ENCODE results near the gene RPS21. TPM values are rescaled to one million over a fixed set of nuclear protein-coding genes. Genes with fewer than 3 reads are reported as not detected.

Gene RPS21
- total and polyA plus RNA-seq, 2 of the 13 experiments (the other 11 are each of a cell fraction or from before 2014, with no cell fraction given), result 2,647 to 11,063 TPM

DNA sequence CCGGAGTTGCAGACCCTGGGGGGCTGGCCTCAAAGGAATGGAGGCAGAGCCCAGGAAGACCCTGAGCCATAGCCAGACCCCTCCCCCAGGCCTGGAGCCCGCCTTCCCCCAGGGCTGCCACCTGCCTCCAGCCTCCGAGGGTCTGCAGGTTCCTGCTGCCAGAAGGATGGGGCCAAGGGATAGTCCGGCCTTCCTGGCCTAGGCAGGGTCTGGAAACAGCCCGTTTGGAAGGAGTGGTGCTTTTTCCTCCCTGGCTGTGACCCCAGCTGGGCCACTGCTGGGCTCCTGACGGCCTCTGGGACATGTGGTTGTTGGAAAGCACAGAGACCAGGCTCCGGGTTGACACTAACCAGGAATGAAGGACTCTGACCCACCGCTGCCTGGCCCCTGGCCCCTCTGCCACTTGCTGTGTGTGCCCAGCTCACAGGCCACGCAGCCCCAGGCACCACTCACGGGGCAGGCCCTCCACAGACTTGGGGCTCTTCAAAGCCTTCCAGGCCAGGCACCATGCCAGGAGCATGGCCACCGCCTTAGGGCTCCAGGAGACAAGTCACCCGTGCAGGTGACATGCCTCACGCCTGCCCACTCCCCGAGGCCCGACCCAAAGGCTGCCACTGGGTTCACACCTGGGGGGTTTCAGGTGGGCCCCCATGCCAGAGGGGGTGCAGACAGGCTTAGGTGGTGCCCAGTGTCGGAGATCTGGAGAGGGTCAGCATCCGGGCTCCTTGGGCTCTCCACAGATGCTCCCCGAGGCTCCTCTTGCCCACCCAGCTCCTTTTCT lies 15.9 kb upstream of the RPS21 start (continued):
- TF ChIP-seq, protein P1, sequence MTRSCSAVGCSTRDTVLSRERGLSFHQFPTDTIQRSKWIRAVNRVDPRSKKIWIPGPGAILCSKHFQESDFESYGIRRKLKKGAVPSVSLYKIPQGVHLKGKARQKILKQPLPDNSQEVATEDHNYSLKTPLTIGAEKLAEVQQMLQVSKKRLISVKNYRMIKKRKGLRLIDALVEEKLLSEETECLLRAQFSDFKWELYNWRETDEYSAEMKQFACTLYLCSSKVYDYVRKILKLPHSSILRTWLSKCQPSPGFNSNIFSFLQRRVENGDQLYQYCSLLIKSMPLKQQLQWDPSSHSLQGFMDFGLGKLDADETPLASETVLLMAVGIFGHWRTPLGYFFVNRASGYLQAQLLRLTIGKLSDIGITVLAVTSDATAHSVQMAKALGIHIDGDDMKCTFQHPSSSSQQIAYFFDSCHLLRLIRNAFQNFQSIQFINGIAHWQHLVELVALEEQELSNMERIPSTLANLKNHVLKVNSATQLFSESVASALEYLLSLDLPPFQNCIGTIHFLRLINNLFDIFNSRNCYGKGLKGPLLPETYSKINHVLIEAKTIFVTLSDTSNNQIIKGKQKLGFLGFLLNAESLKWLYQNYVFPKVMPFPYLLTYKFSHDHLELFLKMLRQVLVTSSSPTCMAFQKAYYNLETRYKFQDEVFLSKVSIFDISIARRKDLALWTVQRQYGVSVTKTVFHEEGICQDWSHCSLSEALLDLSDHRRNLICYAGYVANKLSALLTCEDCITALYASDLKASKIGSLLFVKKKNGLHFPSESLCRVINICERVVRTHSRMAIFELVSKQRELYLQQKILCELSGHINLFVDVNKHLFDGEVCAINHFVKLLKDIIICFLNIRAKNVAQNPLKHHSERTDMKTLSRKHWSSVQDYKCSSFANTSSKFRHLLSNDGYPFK (CRISPR knock-in tag; IDR thresholded peaks at IDR 0.05; ENCODE audit: borderline replicate concordance), result peak; percentile 66
- no peak for TF ChIP-seq ZNF672 (CRISPR knock-in tag; IDR thresholded peaks at IDR 0.05)
- TF ChIP-seq ZNF724P (CRISPR knock-in tag; IDR thresholded peaks at IDR 0.05; ENCODE audit: borderline replicate concordance), result 0 out of 2 replicates have a peak, but pooled peaks have one; percentile 30
- peak; percentile 72 for TF ChIP-seq ZMAT3 (CRISPR knock-in tag; conservative IDR thresholded peaks at IDR 0.05)
- TF ChIP-seq, protein P2, sequence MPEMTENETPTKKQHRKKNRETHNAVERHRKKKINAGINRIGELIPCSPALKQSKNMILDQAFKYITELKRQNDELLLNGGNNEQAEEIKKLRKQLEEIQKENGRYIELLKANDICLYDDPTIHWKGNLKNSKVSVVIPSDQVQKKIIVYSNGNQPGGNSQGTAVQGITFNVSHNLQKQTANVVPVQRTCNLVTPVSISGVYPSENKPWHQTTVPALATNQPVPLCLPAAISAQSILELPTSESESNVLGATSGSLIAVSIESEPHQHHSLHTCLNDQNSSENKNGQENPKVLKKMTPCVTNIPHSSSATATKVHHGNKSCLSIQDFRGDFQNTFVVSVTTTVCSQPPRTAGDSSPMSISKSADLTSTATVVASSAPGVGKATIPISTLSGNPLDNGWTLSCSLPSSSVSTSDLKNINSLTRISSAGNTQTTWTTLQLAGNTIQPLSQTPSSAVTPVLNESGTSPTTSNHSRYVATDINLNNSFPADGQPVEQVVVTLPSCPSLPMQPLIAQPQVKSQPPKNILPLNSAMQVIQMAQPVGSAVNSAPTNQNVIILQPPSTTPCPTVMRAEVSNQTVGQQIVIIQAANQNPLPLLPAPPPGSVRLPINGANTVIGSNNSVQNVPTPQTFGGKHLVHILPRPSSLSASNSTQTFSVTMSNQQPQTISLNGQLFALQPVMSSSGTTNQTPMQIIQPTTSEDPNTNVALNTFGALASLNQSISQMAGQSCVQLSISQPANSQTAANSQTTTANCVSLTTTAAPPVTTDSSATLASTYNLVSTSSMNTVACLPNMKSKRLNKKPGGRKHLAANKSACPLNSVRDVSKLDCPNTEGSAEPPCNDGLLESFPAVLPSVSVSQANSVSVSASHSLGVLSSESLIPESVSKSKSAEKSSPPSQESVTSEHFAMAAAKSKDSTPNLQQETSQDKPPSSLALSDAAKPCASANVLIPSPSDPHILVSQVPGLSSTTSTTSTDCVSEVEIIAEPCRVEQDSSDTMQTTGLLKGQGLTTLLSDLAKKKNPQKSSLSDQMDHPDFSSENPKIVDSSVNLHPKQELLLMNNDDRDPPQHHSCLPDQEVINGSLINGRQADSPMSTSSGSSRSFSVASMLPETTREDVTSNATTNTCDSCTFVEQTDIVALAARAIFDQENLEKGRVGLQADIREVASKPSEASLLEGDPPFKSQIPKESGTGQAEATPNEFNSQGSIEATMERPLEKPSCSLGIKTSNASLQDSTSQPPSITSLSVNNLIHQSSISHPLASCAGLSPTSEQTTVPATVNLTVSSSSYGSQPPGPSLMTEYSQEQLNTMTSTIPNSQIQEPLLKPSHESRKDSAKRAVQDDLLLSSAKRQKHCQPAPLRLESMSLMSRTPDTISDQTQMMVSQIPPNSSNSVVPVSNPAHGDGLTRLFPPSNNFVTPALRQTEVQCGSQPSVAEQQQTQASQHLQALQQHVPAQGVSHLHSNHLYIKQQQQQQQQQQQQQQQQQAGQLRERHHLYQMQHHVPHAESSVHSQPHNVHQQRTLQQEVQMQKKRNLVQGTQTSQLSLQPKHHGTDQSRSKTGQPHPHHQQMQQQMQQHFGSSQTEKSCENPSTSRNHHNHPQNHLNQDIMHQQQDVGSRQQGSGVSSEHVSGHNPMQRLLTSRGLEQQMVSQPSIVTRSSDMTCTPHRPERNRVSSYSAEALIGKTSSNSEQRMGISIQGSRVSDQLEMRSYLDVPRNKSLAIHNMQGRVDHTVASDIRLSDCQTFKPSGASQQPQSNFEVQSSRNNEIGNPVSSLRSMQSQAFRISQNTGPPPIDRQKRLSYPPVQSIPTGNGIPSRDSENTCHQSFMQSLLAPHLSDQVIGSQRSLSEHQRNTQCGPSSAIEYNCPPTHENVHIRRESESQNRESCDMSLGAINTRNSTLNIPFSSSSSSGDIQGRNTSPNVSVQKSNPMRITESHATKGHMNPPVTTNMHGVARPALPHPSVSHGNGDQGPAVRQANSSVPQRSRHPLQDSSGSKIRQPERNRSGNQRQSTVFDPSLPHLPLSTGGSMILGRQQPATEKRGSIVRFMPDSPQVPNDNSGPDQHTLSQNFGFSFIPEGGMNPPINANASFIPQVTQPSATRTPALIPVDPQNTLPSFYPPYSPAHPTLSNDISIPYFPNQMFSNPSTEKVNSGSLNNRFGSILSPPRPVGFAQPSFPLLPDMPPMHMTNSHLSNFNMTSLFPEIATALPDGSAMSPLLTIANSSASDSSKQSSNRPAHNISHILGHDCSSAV (CRISPR knock-in tag; IDR thresholded peaks at IDR 0.05; ENCODE audit: borderline replicate concordance), result no peak
- peak; percentile 64; the same call in 1 of the 2 replicates for TF ChIP-seq RFXANK (CRISPR knock-in tag; IDR thresholded peaks at IDR 0.05)
- TF ChIP-seq MYC (CRISPR knock-in tag; IDR thresholded peaks at IDR 0.05; ENCODE audit: borderline replicate concordance), result peak; percentile 85
- TF ChIP-seq TAF15 (IDR thresholded peaks at IDR 0.05; ENCODE audit: low read depth, low read length, poor library complexity, severe bottlenecking), result peak; percentile 96
- peak; percentile 45; the same call in 1 of the 2 replicates for TF ChIP-seq ZNF782 (CRISPR knock-in tag; IDR thresholded peaks at IDR 0.05; ENCODE audit: borderline replicate concordance)
- peak; percentile 13 for TF ChIP-seq MED8 (CRISPR knock-in tag; IDR thresholded peaks at IDR 0.05; ENCODE audit: insufficient replicate concordance)
- TF ChIP-seq, protein P3, sequence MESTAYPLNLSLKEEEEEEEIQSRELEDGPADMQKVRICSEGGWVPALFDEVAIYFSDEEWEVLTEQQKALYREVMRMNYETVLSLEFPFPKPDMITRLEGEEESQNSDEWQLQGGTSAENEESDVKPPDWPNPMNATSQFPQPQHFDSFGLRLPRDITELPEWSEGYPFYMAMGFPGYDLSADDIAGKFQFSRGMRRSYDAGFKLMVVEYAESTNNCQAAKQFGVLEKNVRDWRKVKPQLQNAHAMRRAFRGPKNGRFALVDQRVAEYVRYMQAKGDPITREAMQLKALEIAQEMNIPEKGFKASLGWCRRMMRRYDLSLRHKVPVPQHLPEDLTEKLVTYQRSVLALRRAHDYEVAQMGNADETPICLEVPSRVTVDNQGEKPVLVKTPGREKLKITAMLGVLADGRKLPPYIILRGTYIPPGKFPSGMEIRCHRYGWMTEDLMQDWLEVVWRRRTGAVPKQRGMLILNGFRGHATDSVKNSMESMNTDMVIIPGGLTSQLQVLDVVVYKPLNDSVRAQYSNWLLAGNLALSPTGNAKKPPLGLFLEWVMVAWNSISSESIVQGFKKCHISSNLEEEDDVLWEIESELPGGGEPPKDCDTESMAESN (CRISPR knock-in tag; conservative IDR thresholded peaks at IDR 0.05), result peak; percentile 83
- no peak for TF ChIP-seq ZNF569 (CRISPR knock-in tag; IDR thresholded peaks at IDR 0.05; ENCODE audit: borderline replicate concordance)

Data from HepG2 (cell line).